GM19438 (cell line): ENCODE measurements around the gene ADAMTS17.

Experiments
- ATAC-seq: cut with Tn5 transposase; IDR thresholded peaks from one replicate; pipeline ENCODE4 v1.9.1; 2021; ENCODE audit warnings: low read depth; ENCODE audit not compliant: unreplicated experiment

The ADAMTS17 gene

GRCh38 chr15:100252779-100253417 is 88.9 kb downstream of the ADAMTS17 start:
- no peak for ATAC-seq

DNA sequence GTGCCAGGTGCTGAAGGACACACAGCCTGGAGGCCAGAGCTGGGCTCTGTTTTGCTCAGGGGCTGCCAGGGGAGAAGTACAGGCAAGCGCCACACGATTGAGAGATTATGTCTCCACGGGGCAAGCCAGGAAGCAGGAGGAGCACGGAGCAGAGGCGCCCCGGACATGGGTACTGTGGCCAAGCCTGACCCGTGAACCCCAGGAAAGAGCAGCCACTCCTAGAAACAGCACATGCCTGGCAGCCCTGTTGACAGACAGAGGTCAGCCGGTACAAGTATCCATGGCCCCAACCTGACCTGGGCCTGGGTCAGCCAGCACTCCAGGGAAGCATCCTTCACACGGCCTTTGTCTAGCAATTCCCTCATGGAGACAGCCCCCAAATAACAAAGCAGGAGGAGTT is 89.4 kb downstream of the ADAMTS17 start:
- no peak for ATAC-seq

DNA sequence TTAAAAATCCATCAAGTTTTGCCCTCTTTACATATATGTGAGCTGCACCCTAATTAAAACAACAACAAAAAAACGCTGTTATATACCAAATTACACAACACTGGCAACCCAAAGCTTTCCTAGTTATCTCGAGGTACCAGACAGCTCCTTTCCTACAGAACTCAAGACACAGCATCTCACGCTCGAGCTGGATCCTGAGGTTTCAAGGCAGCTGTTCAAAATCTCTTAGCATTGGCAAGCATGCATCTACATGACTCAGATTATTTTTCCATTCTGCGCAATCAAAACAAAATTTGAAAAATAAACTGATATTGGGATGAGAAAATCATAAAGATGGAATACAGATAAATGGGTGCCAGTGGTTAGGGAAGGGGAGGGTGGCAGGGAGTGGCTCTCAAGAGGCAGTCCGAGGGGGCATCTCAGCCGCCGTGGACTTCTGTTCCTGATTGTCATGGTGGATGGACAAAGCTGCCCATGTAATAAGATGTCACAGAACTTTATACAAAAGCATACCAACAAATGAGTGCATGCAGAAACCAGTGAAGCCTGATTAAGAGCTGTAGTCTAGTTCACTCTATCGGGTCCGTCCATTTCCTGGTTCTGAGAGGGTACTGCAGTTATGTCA is 91.5 kb downstream of the ADAMTS17 start:
- ATAC-seq = no peak

DNA sequence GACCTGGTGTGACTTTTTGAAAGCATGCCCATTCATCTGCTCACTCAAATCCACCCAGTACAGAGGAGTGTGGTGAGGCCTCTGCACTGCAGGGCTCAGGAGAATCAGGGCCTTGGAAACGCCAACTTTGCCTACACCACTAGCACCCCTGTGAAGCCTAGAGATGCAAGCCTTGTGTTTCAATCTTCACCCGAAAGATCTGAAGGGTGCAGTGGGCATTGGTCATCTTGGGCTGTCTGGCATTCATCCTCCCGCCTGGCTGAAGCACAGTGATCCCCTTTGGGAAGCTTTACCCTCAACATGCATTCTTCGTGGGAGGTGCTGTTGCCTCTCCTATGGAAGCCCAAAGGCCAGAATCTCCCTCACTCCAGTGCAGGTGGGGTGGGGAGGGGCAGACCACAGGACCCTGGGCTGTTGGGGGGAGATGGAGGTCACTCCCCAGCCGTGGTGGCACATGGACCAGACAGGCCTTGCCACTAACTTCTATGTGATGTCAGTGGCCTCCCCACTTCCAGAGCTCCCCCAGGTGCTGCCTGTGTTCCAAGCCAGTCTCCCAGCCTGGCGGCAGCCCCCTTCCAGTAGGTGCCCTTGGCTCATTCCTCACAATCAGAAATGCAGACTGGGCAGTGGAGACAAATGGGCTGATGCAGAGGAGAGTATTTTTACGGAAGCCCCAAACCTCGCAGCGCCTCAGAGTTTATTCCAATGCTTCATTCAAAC is 92.5 kb downstream of the ADAMTS17 start:
- no peak for ATAC-seq

GRCh38 chr15:100248236-100248635 is 93.5 kb downstream of the ADAMTS17 start:
- ATAC-seq = no peak

- ATAC-seq = no peak
These were observed 94.2 kb downstream of the ADAMTS17 start for GRCh38 chr15:100247228-100248225.

- no peak for ATAC-seq
These were observed 95.9 kb downstream of the ADAMTS17 start for GRCh38 chr15:100245855-100246254.

DNA sequence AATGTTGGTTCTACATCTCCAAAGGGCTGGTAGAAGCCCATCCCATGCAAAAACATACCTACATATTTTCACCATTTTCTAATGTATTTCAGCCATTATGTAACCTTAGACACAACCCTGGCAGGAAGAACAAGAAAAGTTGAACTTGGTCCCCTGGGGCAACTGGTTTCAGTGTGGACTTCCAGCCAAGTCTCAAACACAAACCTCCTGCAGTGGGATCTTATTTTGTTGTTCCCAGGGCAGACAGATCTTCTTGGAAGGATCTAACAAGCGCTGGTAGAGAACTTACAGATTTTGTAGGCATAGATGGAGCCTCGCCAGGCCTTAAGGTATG is 96.3 kb downstream of the ADAMTS17 start:
- no peak for ATAC-seq

DNA sequence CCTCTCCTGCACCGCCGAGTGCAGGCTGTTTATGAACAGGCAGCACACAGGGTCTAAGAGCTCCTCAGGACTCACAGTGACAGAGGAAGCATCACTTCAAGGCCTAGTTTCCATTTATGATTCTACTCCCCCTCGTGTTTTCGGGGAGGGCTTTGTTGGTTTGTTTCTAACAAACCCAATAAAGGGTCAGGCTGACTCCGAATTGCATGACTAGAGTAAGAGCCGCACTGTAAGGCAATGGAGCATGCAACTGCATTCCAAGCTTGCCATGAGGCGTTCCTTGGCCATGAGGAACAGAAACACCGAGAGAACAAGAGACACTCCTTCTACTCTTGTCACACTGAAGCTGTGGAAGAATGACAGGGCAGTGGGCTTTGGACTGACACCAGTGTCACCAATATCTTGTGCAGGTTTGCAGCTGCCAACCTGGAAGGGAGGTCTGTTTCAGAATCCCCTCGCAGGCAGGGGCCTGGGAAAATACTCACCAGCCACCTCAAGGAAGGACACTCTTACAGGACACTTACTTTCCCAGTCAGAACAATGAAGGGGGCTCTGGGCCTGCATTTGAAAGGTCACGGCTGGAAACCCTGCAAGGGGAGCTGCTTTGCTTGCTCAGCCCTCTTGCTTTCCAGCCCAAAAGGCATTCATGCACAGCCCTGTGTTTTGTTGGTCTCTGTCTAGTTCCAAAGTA is 96.8 kb downstream of the ADAMTS17 start:
- ATAC-seq = no peak

DNA sequence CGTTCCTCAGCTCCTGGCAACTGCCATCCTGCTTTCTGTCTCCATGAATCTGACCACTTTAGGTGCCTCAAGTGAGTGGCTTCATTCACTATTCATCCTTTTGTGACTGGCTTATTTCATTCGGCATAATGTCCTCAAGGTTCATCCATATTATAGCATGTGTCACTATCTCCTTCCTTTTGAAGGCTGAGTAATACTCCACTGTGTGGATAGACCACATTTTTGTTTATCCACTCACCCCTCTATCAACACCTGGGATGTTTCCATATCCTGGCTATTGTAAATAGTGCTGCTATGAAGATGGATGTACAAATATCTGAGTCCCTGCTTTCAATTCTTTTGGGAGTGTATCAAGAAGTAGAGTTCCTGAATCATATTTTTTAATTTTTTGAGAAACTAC is 98.8 kb downstream of the ADAMTS17 start:
- ATAC-seq = no peak

DNA sequence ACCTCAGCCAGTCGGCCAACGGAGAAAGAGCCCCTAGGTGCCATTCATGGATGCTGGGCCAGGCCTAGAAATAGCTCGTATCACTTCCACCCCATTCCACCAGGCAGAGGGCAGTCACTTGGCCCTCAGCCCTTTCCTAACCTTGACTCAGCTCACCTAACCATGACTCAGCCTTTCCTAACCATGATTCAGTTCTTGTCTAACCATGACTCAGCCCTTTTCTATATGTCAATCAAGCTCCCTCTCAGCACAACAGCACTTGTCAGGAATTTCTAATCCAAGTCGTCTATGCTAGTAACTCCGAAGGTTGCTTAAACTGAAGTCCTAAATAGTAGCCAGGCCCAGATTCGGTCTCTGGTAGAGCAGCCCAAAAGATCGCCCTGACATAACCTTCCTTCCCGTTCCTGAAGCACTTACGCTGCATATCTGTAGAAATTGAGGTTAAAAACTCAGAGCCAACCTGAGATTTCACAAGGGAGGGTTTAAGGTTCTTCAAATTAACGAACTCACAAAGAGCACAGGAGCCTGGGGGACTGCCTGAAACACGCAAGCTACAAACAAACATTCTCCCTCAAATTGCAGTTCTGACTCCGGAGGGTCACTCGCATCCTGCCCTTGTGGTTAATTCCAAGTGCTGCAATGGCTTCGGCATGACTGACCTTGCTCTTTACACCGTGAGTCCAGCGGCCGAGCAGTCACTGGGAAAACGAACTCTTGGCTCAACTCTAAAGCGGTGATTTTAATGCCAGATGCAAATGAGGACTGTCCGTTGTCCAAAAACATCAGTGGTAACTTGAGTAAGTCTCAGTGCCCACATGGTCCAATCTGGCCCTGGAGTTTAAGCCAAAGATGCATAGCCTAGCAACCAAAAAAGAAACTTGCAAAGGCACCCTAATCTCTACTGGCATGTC is 99.9 kb downstream of the ADAMTS17 start:
- no peak for ATAC-seq

GRCh38 chr15:100236981-100237720 is 104.6 kb downstream of the ADAMTS17 start:
- no peak for ATAC-seq

- ATAC-seq = no peak
These were observed 106.7 kb downstream of the ADAMTS17 start for GRCh38 chr15:100235030-100235617.

DNA sequence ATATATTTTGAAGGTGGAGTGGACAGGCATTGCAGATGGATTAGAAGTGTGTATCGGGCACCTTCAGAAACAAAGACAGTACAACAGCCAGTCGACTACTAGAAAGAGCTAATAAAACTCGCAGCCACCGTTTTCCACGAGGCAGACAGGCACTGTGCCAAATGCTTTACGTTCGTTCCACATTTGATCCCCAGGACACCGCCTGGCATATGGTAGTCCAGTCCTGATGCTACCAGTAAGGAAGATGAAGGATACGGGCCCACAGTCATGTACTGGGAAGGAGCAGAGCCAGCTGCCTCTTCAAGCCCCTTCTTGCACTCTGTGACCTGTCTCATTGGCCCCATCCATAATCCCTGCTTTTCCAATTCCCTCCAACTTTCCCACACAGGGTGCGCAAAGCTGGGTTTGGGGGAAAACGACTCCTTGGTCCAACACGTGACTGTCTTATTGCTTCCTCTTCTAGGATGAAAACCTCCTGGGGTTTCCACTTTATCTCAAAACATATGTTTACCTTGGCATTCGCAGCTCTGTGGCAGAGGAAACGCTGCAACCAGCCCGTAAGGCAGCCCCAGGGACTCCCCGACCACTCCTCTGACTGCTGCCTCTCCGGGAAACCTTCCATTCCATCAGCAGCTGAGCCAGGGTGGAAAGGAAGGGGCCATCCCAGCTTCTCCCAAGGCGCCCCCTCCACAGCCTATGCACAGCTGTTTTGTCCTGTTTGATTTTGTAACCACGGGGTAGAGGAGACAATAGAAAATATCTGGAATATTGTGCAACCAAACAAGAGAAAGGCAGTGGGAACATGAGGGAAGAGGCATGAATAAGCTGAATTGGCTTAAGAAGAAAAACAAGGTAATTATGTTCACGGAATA is 107.4 kb downstream of the ADAMTS17 start:
- ATAC-seq = no peak

DNA sequence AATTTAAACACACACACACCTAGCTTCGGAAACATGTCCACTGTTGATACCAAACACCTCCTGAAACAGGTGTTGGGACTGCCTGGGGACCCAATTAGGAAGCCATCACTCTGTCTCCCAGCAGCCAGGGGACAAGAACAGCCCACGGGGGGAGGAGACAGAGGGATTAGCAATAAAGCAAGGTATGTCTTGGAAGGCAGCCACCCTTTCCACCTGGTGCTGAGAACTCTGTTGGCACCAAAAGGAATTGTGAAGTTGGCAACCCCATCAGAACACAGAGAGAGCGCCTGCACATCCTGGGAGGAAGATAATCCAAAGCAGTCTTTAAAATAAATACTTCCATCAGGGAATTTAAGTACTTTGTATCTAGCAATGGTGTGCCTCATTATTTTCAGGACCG is 111.0 kb downstream of the ADAMTS17 start:
- ATAC-seq = no peak

DNA sequence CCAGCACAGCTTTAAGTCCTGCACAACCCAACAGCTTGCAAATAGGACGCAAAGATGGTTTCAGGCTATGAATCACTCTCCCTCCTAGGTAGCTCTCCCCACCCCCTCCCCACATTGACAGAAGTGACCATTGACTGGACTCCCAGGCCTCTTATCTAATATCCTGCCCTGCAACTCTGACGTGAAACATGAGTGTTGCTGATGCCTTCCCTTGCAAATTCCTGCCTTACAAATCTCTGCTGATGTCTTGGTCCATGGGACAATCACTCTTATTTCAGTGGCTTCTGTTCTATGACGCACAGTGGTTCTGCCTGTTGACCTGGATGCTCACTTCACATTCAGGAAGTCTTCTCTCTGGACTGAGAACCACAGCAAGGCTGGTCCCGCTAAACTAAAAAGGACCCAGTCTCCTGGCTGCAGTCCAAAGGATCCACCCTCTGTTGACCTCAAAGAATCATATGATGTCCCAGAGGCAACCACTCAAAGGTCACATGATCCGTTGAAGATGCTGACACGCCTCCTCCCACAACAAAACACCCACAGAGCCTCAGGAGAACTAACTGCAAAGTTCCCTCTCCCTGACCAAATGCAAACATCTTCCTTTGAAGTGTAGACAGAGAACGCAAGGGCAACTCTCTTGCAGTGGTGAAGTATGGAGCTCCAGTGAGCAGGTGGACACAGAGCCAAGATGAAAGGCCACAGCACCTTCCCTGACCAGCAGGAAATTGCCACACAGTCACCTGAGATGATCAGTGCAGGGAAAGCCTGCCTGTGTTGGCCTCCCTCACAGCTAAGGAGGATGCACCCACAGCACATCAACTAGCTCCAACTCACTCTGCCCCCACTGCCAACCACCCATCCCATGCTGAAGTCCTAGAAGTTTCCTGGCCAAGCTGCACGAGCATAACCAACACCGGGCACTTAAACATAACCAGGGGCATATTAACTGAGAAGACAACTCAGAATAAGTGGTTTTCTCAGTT is 112.3 kb downstream of the ADAMTS17 start:
- ATAC-seq = no peak
